Measurements from ENCODE around the gene KCTD21. TPM values are rescaled to one million over a fixed set of nuclear protein-coding genes. Genes with fewer than 3 reads are reported as not detected.

The KCTD21 gene
- total and polyA plus RNA-seq, 4 donors = 5.8 to 12.6 (median 9.2) TPM

GRCh38 chr11:78218707-78219492, 30.5 kb upstream of the KCTD21 start:
- no peaks in the 10 kb centered on the region for H3K4me1 ChIP-seq (ENCODE audit: control insufficient read depth in 4 of 4, insufficient read depth in 4 of 4, low read length in 3 of 4)
- DNase-seq (ENCODE audit: low spot score) = no peak
- H3K9ac ChIP-seq (ENCODE audit: low read depth in 1 of 2, low read length in 2 of 2) = no peak overlapping the region
- no peak overlapping the region for H3K4me3 ChIP-seq (ENCODE audit: low read depth in 1 of 3, low read length in 3 of 3)
- H3K36me3 ChIP-seq (ENCODE audit: control insufficient read depth in 4 of 4, insufficient read depth in 3 of 4, low read depth in 1 of 4, low read length in 3 of 4) = peaks cover 1 to 41% (median 8%) of the 10 kb centered on the region in 4 donors
- TF ChIP-seq MAX (IDR thresholded peaks at IDR 0.05) (no peak), TAF1 (conservative IDR thresholded peaks at IDR 0.05) (no peak), ATF3 (IDR thresholded peaks at IDR 0.05) (no peak), RXRA (IDR thresholded peaks at IDR 0.05) (no peak), GABPA (IDR thresholded peaks at IDR 0.05 in 1 of 2, conservative IDR thresholded peaks at IDR 0.05 in 1 of 2) (no peak), REST (IDR thresholded peaks at IDR 0.05) (no peak), RAD21 (IDR thresholded peaks at IDR 0.05) (no peak), JUND (IDR thresholded peaks at IDR 0.05) (no peak), EGR1 (IDR thresholded peaks at IDR 0.05; ENCODE audit: low read depth in 2 of 2) (no peak), FOXA1 (IDR thresholded peaks at IDR 0.05) (no peak), HNF4G (IDR thresholded peaks at IDR 0.05) (no peak), CTCF (IDR thresholded peaks at IDR 0.05; ENCODE audit: low read depth, low read length, missing input control) (no peak), HNF4A (conservative IDR thresholded peaks at IDR 0.05) (no peak), YY1 (IDR thresholded peaks at IDR 0.05) (no peak), FOXA2 (IDR thresholded peaks at IDR 0.05) (no peak)
- no peaks in the 10 kb centered on the region for H3K27me3 ChIP-seq (ENCODE audit: control insufficient read depth in 4 of 4, insufficient read depth in 4 of 4, low read length in 3 of 4)
- WGBS = 91% methylated on average over 11 of the region's 11 CpGs
- no peak overlapping the region for H3K27ac ChIP-seq (ENCODE audit: low read depth in 1 of 2, low read length in 2 of 2)
- H3K9me3 ChIP-seq (ENCODE audit: control insufficient read depth in 4 of 4, low read length in 3 of 4) = no peaks in the 10 kb centered on the region

- Histone ChIP-seq H3K9me3 (ENCODE audit: control insufficient read depth in 4 of 4, low read length in 3 of 4) (no peaks in the 10 kb centered on the region), H3K9ac (ENCODE audit: low read depth in 1 of 2, low read length in 2 of 2) (no peak overlapping the region), H3K27ac (ENCODE audit: low read depth in 1 of 2, low read length in 2 of 2) (no peak overlapping the region), H3K4me3 (ENCODE audit: low read depth in 1 of 3, low read length in 3 of 3) (no peak overlapping the region), H3K36me3 (ENCODE audit: control insufficient read depth in 4 of 4, insufficient read depth in 3 of 4, low read depth in 1 of 4, low read length in 3 of 4) (peaks cover 1 to 43% (median 10%) of the 10 kb centered on the region in 4 donors), H3K27me3 (ENCODE audit: control insufficient read depth in 4 of 4, insufficient read depth in 4 of 4, low read length in 3 of 4) (no peaks in the 10 kb centered on the region), H3K4me1 (ENCODE audit: control insufficient read depth in 4 of 4, insufficient read depth in 4 of 4, low read length in 3 of 4) (no peaks in the 10 kb centered on the region)
- DNase-seq (ENCODE audit: low spot score) = no peak
- WGBS = 97% methylated on average over 14 of the region's 14 CpGs
- no peak for TF ChIP-seq CTCF (IDR thresholded peaks at IDR 0.05; ENCODE audit: low read depth, low read length, missing input control)
- TF ChIP-seq FOXA1 (IDR thresholded peaks at IDR 0.05) = no peak
- no peak for TF ChIP-seq HNF4G (IDR thresholded peaks at IDR 0.05)
- TF ChIP-seq REST (IDR thresholded peaks at IDR 0.05) = no peak
- no peak for TF ChIP-seq MAX (IDR thresholded peaks at IDR 0.05)
- no peak for TF ChIP-seq YY1 (IDR thresholded peaks at IDR 0.05)
- no peak for TF ChIP-seq EGR1 (IDR thresholded peaks at IDR 0.05; ENCODE audit: low read depth in 2 of 2)
- TF ChIP-seq HNF4A (conservative IDR thresholded peaks at IDR 0.05) = no peak
- no peak for TF ChIP-seq RAD21 (IDR thresholded peaks at IDR 0.05)
- no peak for TF ChIP-seq JUND (IDR thresholded peaks at IDR 0.05)
- TF ChIP-seq TAF1 (conservative IDR thresholded peaks at IDR 0.05) = no peak
These were observed 29.5 kb upstream of the KCTD21 start for GRCh38 chr11:78217650-78218541.
